Mammary epithelial cell (primary cell): ENCODE measurements around the gene SOX1.

Experiments
- EZH2 ChIP-seq: IDR thresholded peaks from 2 replicates; pipeline ENCODE4 v1.6.1; 2012; ENCODE audit warnings: low read length, inconsistent platforms, borderline replicate concordance
- TF ChIP-seq, protein P1 (sequence below), 2 donors: IDR thresholded peaks in 1 of 2; conservative IDR thresholded peaks in 1 of 2; 2 replicates each; pipeline ENCODE4 v1.5.1; 2011 to 2012; ENCODE audit warnings: inconsistent platforms in 2 of 2, low read length in 2 of 2, mild to moderate bottlenecking in 2 of 2, control low read depth in 1 of 2, low read depth in 1 of 2; ENCODE audit not compliant: insufficient read depth in 1 of 2; ENCODE audit errors: extremely low read depth in 1 of 2

DNA sequence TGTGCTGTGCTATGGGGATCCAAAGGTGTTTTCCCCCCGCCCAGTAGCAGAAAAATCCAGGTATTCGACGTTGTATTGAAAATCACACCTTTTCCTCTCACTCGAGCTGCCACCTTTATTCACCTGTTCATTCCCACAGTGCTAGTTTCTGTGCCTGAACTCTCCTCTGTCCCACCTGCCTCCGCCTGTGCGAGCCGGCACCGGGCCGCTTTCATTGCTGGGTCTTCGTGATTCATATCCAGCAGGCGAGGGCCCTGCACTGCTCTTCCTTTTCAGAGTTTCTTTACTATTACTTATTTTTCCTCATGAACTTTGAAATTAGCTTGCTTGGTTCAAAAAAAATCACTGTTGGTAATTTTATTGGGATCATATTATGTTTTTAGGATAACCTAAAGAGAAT, 42.4 kb upstream of the SOX1 start:
- TF ChIP-seq, protein P1, sequence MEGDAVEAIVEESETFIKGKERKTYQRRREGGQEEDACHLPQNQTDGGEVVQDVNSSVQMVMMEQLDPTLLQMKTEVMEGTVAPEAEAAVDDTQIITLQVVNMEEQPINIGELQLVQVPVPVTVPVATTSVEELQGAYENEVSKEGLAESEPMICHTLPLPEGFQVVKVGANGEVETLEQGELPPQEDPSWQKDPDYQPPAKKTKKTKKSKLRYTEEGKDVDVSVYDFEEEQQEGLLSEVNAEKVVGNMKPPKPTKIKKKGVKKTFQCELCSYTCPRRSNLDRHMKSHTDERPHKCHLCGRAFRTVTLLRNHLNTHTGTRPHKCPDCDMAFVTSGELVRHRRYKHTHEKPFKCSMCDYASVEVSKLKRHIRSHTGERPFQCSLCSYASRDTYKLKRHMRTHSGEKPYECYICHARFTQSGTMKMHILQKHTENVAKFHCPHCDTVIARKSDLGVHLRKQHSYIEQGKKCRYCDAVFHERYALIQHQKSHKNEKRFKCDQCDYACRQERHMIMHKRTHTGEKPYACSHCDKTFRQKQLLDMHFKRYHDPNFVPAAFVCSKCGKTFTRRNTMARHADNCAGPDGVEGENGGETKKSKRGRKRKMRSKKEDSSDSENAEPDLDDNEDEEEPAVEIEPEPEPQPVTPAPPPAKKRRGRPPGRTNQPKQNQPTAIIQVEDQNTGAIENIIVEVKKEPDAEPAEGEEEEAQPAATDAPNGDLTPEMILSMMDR (conservative IDR thresholded peaks at IDR 0.05 in 1 of 2, IDR thresholded peaks at IDR 0.05 in 1 of 2; ENCODE audit: extremely low read depth in 1 of 2, insufficient read depth in 1 of 2, low read depth in 1 of 2, low read length in 2 of 2), result no peak
- TF ChIP-seq EZH2, result no peak
